Glomerular endothelial cell (primary cell): ENCODE data around the gene CCNL2. TPM values are rescaled to one million over a fixed set of nuclear protein-coding genes. Genes with fewer than 3 reads are reported as not detected.
"Not testable (repeated sequence)": the region's sequence is repeated elsewhere in the genome, so short reads cannot be mapped to it uniquely, and the experiment has no call there.

ENCODE experiments used
- DNase-seq: peaks from one replicate; pipeline ENCODE4 v3.0.0-alpha.2; 2011; ENCODE audit warnings: low read depth, low spot score; ENCODE audit errors: extremely low read depth
- total RNA-seq: library from RNA; depleted of rRNA; stranded (reverse); fragments of >200 nt; gene quantifications from 2 replicates; pipeline ENCODE4 v1.2.3, GENCODE V29; 2015

The CCNL2 gene
- total RNA-seq, 1 donor from 2014 or later: 189 TPM

- DNase-seq: no peak
Observed at GRCh38 chr1:1432951-1433803, 34.0 kb upstream of the CCNL2 start.

- DNase-seq: no peak
Observed at GRCh38 chr1:1432274-1432950, 33.3 kb upstream of the CCNL2 start.

DNA sequence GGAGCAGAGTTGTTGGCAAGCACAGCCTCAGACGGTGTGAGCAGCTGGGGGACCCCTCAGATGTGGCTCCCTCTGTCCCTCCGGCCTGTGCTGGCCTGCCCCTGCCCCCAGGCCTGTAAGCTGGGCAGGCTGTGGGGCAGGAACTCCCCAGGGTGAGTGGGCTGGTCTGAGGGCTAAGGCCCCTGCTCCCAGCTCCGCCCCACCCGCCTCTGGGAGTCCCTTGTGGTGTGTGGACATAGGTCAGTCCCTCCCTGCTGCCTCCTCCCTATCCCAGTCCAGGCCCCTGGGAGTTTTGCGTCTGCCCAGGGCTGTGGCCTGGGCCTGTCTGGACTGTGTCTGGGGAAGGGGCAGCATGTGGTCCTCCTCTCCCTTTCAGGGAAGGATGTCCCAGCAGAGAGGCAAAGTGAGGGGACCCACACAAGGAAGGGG, 32.7 kb upstream of the CCNL2 start:
- DNase-seq: no peak

DNA sequence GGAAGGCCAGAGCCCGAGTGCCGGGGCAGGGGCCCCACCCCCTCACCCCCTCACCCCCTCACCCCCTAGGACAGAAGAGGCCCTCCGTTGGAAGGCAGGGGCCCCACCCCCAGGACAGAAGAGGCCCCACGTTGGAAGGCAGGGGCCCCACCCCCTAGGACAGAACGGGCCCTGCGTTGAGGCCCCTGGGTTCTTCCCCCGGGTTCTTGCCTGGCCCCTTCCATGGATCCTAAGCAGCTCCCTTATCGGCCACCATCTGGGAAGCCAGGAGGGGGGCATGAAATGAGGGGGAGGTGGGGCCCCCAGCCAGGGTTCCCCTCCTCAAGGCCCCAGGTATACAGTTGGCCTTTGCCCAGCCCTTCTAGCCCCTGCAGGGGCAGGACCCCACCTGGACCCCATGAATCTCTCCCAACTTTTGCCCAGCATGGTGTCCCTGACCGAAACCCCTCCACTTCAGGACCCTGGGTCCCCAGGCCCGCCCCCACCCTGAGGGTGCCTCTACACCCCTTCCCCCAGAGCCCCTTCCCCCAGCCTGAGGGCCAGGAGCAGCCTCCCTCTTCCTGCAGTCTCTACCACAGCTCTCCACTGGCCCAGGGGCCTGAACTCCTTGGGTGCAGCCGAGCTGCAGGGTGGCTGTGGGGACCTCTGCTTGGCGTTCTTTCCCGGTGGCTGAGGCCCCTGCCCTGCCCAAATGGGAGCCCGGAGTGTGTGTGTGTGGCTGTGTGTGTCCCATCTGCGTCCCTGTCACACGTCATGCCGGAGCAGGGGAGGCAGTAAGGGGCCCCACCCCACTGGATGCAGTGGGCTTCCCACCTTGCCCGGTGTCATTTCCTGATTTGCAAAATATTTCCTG, 32.1 kb upstream of the CCNL2 start:
- no peak for DNase-seq

GRCh38 chr1:1430114-1430982, 31.2 kb upstream of the CCNL2 start:
- DNase-seq: peak; percentile 23

DNA sequence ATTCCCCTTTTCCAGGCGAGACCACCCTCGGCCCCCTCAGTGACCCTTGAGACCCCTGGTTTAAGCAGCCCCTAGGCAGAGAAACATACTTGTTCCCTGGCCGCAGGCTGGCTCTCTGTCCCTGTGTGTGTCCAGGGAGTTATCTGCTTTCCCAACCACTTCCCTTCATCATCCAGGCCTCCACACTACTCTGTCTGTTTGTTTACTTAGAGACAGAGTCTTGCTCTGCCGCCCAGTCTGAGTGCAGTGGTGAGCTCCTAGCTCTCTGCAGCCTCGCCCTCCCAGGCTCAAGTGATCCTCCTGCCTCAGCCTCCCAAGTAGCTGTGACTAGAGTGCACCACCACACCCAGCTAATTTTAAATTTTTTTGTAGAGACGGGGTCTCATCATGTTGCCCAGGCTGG, 30.5 kb upstream of the CCNL2 start:
- no peak for DNase-seq

DNA sequence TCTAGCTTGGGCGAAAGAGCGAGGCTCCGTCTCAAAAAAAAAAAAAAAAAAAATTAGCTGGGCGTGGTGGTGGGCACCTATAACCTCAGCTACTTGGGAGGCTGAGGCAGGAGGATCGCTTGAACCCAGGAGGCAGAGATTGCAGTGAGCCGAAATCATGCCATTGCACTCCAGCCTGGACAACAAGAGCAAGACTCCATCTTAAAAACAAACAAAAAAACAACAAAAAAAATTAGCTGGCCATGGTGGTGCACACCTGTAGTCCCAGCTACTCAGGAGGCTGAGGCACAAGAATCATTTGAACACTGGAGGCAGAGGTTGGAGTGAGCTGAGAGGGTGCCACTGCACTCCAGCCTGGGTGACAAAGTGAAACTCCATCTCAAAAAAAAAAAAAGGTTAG, 29.8 kb upstream of the CCNL2 start:
- not testable (repeated sequence) for DNase-seq

GRCh38 chr1:1428174-1428573, 29.0 kb upstream of the CCNL2 start:
- no peak for DNase-seq

DNA sequence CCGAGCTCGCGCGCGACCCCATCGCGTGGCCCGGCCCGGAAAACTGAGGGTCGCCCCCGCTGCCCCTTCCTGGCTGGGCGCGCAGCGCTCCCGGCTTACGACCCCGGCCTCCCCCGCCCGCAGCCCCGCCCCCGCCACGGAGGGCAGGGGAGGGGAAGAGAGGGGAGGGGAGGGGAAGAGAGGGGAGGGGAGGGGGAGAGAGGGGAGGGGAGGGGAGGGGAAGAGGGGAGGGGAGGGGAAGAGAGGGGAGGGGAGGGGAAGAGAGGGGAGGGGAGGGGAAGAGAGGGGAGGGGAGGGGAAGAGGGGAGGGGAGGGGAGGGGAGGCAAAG, 28.6 kb upstream of the CCNL2 start:
- DNase-seq: no peak

- no peak for DNase-seq
Observed at GRCh38 chr1:1427106-1427819, 28.1 kb upstream of the CCNL2 start.

DNA sequence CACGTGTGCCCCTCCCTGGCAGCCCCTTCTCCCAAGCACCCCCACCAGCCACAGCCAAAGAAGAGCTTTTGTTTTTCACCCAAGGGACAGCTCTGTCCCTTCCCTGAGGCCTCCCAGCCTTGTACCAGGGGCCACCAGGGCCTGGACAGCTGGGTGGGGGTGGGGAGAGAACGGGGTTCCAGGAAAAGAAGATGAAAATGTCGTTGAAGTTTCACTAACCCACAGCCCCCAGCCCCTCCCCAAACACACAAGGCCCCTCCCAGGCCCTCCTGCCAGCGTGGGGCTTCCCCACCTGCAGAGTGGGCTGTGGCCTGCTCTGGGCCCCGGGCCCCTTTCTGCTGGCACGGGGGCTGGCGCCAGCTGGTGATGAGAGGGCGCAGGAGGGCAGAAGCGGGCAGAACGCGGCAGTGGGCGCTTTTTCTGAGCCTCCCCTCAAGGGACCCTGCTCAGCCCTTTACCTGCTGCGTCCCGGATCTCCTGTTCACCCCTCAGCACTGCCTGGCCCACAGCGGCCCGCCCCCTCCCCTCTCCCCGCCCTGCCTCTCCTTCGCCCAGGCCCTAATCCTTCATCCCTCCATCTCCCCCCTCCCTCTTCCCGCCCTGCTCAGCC, 27.5 kb upstream of the CCNL2 start:
- no peak for DNase-seq

DNA sequence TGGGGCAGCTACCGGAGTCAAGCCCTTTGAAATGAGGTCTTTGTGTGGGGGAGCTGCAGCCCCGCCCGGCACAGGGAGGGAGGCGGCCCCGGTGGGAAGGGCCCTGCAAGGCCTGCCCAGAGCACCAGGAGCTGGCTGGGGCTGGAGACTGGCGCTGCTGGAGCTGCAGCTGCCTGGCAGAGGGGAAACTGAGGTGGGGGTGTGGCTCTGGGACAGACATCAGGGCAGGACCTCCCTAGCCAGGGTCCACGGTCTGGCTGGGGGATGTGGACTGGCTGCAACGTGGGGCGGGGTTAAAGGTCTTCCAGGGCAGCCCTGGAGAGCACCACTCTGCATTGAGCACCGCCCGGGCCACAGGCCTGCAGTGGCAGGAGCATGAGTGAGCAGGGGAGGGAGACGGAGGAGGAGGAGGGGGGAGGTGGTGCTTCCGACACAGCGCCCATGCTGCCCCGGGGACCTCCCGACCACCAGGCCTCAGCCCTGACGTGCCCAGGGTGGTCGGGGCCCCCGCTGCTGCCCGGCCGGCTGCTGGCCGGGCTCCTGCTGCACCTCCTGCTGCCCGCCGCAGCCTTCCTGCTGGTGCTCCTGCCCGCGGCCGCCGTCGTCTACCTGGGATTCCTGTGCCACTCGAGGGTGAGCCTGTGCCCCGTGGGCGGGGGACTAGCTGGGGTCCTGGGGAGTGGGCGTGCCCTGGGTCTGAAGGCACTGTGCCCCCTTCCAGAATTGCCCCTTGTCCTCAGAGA, 26.8 kb upstream of the CCNL2 start:
- DNase-seq: no peak

DNA sequence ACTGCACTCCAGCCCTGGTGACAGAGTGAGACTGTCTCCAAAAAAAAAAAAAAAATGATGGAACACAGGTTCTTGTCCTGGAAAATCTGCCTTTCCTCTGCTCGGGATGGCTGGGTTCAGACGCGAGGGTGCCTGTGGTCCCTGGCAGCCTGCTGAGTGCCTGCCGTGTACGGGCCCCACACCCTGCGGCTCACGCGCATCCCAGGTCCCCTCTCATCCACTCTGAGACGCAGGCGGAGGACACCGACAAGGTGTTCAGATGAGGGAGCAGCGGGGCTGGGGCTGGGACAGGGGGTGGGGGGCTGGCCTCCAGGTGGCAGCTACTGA, 26.3 kb upstream of the CCNL2 start:
- DNase-seq: no peak

GRCh38 chr1:1424707-1425106, 25.6 kb upstream of the CCNL2 start:
- DNase-seq: no peak

GRCh38 chr1:1423245-1423597, 24.1 kb upstream of the CCNL2 start:
- no peak for DNase-seq

- no peak for DNase-seq
Observed at GRCh38 chr1:1422465-1423244, 23.5 kb upstream of the CCNL2 start.

GRCh38 chr1:1421907-1422464, 22.9 kb upstream of the CCNL2 start:
- DNase-seq: no peak
